GM12874 (cell line): ENCODE data around the gene PCDHGA10.

Source experiments
- TF ChIP-seq, protein P1 (sequence below): IDR thresholded peaks from 2 replicates; pipeline ENCODE4 v1.5.1; 2011; ENCODE audit warnings: low read depth, mild to moderate bottlenecking, control low read depth, low read length, moderate library complexity; ENCODE audit not compliant: insufficient read depth

Gene PCDHGA10

DNA sequence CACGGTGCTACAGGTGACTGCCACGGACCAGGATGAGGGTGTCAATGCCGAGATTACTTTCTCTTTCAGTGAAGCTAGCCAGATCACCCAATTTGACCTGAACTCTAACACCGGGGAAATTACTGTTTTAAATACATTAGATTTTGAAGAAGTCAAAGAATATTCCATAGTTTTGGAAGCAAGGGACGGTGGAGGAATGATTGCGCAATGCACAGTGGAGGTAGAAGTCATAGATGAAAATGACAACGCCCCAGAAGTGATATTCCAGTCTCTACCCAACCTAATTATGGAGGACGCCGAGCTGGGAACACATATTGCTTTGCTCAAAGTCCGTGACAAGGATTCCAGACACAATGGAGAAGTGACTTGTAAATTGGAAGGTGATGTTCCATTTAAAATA is 24.1 kb upstream of the PCDHGA10 start:
- TF ChIP-seq, protein P1, sequence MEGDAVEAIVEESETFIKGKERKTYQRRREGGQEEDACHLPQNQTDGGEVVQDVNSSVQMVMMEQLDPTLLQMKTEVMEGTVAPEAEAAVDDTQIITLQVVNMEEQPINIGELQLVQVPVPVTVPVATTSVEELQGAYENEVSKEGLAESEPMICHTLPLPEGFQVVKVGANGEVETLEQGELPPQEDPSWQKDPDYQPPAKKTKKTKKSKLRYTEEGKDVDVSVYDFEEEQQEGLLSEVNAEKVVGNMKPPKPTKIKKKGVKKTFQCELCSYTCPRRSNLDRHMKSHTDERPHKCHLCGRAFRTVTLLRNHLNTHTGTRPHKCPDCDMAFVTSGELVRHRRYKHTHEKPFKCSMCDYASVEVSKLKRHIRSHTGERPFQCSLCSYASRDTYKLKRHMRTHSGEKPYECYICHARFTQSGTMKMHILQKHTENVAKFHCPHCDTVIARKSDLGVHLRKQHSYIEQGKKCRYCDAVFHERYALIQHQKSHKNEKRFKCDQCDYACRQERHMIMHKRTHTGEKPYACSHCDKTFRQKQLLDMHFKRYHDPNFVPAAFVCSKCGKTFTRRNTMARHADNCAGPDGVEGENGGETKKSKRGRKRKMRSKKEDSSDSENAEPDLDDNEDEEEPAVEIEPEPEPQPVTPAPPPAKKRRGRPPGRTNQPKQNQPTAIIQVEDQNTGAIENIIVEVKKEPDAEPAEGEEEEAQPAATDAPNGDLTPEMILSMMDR = no peak

DNA sequence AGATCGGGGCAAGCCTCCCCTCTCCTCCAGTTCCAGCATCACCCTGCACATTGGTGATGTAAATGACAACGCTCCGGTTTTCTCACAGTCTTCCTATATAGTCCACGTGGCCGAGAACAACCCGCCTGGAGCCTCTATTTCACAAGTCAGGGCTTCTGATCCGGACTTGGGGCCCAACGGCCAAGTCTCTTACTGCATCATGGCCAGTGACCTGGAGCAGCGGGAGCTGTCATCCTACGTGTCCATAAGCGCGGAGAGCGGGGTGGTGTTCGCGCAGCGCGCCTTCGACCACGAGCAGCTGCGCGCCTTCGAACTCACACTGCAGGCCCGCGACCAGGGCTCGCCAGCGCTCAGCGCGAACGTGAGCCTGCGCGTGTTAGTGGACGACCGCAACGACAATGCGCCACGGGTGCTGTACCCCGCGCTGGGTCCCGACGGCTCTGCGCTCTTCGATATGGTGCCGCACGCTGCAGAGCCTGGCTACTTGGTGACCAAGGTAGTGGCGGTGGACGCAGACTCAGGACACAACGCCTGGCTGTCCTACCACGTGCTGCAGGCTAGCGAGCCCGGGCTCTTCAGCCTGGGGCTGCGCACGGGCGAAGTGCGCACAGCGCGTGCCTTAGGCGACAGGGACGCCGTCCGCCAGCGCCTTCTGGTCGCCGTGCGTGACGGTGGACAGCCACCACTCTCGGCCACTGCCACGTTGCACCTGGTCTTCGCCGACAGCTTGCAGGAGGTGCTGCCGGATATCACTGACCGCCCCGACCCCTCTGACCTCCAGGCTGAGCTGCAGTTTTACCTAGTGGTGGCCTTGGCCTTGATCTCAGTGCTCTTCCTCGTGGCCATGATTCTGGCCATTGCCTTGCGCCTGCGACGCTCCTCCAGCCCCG is 23.4 kb upstream of the PCDHGA10 start:
- TF ChIP-seq, protein P1 = no peak

DNA sequence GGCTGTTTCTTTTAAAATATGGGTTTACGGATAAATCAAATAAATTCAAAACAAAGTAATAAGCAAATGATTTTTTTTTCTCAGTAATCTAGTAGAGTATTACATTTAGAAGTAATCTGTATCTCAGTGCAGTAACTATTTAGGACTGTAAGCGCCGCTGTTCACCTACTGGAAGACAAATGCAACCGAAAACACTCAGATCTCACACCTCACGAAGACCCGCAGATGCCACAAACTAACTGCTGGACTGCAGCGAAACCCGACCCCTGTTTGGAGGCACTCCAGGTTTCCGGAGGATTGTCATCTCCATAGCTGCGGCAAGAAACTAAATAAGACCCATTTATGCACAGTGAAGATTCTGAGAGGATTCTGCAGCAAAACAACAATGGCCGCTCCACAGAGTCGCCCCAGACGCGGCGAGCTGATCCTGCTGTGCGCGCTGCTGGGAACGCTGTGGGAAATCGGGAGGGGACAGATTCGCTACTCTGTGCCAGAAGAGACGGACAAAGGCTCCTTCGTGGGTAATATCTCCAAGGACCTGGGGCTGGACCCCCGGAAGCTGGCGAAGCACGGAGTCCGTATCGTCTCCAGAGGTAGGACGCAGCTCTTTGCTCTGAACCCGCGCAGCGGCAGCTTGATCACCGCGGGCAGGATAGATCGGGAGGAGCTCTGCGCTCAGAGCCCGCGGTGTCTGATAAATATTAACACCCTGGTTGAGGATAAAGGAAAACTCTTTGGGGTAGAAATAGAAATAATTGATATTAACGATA is 20.2 kb upstream of the PCDHGA10 start, which contains the start of gene PCDHGA8:
TSS of gene PCDHGA8 (plus strand) at position 205 of the 770 bp plus-strand sequence. CDS start at position 386, 181 bp downstream.
- TF ChIP-seq, protein P1 = no peak

DNA sequence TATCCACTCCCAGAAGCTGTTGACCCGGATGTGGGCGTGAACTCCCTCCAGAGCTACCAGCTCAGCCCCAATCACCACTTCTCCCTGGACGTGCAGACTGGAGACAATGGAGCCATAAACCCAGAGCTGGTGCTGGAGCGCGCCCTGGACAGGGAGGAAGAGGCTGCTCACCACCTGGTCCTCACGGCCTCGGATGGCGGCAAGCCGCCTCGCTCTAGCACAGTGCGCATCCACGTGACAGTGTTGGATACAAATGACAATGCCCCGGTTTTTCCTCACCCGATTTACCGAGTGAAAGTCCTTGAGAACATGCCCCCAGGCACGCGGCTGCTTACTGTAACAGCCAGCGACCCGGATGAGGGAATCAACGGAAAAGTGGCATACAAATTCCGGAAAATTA is 19.5 kb upstream of the PCDHGA10 start:
- TF ChIP-seq, protein P1 = no peak

DNA sequence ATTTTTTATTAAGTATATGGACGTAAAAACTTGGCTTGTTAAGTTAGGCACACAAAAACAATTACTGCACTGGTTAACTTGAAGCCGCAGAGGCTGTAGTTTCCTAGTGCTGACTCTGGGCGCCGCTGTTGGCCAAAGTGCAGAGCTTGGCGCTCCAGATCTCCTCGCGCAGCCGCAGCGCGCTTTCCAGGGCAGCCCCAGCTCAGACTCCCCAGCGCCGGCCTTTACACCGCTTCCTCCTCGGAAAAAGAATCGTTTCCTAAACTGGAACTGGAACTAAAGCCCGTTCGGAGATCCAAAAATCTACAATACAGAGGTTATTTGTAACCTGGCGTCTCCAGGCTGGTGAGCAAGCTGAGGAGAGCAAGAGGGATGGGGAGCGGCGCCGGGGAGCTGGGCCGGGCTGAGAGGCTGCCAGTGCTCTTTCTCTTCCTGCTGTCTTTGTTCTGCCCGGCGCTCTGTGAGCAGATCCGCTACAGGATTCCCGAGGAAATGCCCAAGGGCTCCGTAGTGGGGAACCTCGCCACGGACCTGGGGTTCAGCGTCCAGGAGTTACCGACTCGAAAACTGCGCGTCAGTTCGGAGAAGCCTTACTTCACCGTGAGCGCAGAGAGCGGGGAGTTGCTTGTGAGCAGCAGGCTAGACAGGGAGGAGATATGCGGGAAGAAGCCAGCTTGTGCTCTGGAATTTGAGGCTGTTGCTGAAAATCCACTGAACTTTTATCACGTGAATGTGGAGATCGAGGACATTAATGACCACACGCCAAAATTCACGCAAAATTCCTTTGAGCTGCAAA is 14.8 kb upstream of the PCDHGA10 start, which contains the start of gene PCDHGB5:
TSS of gene PCDHGB5 (plus strand) at position 192 of the 796 bp plus-strand sequence. CDS start at position 373, 181 bp downstream.
- TF ChIP-seq, protein P1 = peak; percentile 82

DNA sequence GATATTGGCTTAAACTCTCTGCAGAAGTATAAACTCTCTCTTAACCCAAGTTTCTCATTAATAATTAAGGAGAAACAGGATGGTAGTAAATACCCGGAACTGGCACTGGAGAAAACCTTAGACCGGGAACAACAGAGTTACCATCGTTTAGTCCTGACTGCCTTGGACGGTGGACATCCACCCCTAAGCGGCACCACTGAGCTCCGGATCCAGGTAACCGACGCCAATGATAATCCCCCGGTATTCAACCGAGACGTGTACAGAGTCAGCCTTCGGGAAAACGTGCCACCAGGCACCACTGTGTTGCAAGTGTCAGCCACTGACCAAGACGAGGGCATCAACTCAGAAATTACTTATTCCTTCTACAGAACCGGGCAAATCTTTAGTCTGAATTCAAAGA is 14.2 kb upstream of the PCDHGA10 start:
- TF ChIP-seq, protein P1 = 0 out of 2 replicates have a peak, but pooled peaks have one; percentile 1
